ENCODE results near the gene HSD3B7.

The HSD3B7 gene

GRCh38 chr16:31003744-31004143 lies 18.7 kb downstream of the HSD3B7 start:
- no peaks in the 10 kb centered on the region for H3K27me3 ChIP-seq (ENCODE audit: insufficient read depth, poor library complexity, severe bottlenecking)

DNA sequence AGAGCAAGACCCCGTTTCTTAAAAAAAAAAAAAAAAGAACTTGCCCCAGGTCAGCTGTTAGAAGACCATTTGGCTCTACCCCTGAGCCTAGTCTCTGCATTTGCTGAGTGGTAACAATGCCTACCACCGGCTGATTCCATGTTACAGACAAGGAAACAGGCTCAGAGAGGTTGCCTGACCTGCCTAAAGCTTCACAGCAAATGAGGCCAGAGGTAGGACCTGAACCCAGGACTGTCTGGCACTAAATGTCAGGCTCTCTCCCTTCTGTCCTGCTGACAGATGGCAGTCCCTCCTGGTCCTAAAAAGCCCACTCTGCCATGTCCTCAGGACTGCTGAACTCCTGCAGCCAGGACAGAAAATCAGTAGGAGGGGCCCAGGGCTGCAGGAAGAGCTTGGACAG lies 19.7 kb downstream of the HSD3B7 start:
- DNase-seq (ENCODE audit: low spot score) = no peak
- H3K4me3 ChIP-seq (ENCODE audit: severe bottlenecking) = no peak overlapping the region
- H3K36me3 ChIP-seq (ENCODE audit: low read depth) = no peaks in the 10 kb centered on the region
- no peaks in the 10 kb centered on the region for H3K27me3 ChIP-seq (ENCODE audit: insufficient read depth, poor library complexity, severe bottlenecking)
- H3K27ac ChIP-seq (ENCODE audit: poor library complexity, severe bottlenecking) = no peak overlapping the region
- H3K4me1 ChIP-seq (ENCODE audit: insufficient read depth, poor library complexity, severe bottlenecking) = peaks cover 4% of the 10 kb centered on the region
- H3K9me3 ChIP-seq (ENCODE audit: severe bottlenecking) = no peaks in the 10 kb centered on the region
- no peak for ATAC-seq (ENCODE audit: low read depth)
- TF ChIP-seq, protein P1, sequence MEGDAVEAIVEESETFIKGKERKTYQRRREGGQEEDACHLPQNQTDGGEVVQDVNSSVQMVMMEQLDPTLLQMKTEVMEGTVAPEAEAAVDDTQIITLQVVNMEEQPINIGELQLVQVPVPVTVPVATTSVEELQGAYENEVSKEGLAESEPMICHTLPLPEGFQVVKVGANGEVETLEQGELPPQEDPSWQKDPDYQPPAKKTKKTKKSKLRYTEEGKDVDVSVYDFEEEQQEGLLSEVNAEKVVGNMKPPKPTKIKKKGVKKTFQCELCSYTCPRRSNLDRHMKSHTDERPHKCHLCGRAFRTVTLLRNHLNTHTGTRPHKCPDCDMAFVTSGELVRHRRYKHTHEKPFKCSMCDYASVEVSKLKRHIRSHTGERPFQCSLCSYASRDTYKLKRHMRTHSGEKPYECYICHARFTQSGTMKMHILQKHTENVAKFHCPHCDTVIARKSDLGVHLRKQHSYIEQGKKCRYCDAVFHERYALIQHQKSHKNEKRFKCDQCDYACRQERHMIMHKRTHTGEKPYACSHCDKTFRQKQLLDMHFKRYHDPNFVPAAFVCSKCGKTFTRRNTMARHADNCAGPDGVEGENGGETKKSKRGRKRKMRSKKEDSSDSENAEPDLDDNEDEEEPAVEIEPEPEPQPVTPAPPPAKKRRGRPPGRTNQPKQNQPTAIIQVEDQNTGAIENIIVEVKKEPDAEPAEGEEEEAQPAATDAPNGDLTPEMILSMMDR (IDR thresholded peaks at IDR 0.05; ENCODE audit: poor library complexity, severe bottlenecking) = no peak

More at GRCh38 chr16:31003744-31004143, 18.7 kb downstream of the HSD3B7 start:
- H3K4me3 ChIP-seq (ENCODE audit: severe bottlenecking) = no peak overlapping the region
- ATAC-seq (ENCODE audit: low read depth) (no peak), DNase-seq (ENCODE audit: low spot score) (no peak)
- H3K27ac ChIP-seq (ENCODE audit: poor library complexity, severe bottlenecking) = no peak overlapping the region
- TF ChIP-seq, protein P1 (IDR thresholded peaks at IDR 0.05; ENCODE audit: poor library complexity, severe bottlenecking) = no peak
- H3K4me1 ChIP-seq (ENCODE audit: insufficient read depth, poor library complexity, severe bottlenecking) = peaks cover 4% of the 10 kb centered on the region
- no peaks in the 10 kb centered on the region for H3K36me3 ChIP-seq (ENCODE audit: low read depth)
- H3K9me3 ChIP-seq (ENCODE audit: severe bottlenecking) = no peaks in the 10 kb centered on the region

DNA sequence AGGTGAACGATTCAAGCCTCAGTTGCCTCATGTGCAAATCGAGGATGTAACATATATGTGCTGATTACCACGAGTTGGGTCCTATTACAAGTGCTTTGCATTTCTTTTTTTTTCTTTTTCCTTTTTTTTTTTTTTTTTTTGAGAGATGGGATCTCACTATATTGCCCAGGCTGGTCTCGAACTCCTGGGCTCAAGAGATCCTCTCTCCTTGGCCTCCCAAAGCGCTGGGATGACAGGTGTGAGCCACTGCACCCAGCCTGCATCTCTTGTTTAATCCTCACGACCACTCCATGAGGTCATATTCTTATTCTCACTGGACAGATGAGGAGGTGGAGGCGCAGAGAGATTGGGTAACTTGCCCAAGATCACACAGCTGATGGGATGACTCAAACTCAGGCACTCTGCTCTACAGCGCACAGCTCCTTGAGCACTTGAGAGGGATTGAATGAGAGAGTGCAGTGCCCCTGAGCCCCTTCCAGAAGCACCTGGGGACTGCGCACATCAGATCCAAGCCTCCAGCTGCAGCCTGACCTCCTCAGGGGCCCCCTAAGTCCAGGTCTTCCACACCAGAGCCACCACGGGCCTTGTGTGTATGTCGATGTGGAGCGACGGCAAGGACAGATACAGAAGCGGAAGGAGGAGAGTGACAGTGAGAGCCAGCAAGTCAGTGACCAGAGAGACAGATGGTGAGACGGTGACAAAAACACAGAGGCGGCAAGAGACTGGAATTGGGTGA lies 20.5 kb downstream of the HSD3B7 start:
- H3K27ac ChIP-seq (ENCODE audit: poor library complexity, severe bottlenecking) = no peak overlapping the region
- H3K4me1 ChIP-seq (ENCODE audit: insufficient read depth, poor library complexity, severe bottlenecking) = peaks cover 4% of the 10 kb centered on the region
- ATAC-seq (ENCODE audit: low read depth) (no peak), DNase-seq (ENCODE audit: low spot score) (no peak)
- H3K4me3 ChIP-seq (ENCODE audit: severe bottlenecking) = no peak overlapping the region
- H3K27me3 ChIP-seq (ENCODE audit: insufficient read depth, poor library complexity, severe bottlenecking) = no peaks in the 10 kb centered on the region
- no peaks in the 10 kb centered on the region for H3K9me3 ChIP-seq (ENCODE audit: severe bottlenecking)
- H3K36me3 ChIP-seq (ENCODE audit: low read depth) = no peaks in the 10 kb centered on the region
- TF ChIP-seq, protein P1 (IDR thresholded peaks at IDR 0.05; ENCODE audit: poor library complexity, severe bottlenecking) = no peak

DNA sequence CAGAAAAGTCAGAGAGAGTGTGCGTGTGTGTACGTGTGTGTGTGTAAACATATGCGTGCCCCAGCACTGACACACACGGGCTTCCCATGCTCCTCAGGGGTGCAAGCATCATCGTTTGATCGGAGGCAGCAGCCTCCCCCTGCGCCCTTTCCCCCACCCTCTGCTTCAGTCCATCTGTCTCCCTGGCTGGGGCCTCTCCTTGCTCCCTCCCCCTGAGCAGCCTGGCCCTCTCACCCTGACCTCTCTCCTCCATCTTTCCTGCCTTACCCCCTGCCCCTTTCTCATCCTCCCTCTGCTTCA lies 21.0 kb downstream of the HSD3B7 start:
- ATAC-seq (ENCODE audit: low read depth) (no peak), DNase-seq (ENCODE audit: low spot score) (no peak)
- TF ChIP-seq, protein P1 (IDR thresholded peaks at IDR 0.05; ENCODE audit: poor library complexity, severe bottlenecking) = no peak
- no peak overlapping the region for H3K27ac ChIP-seq (ENCODE audit: poor library complexity, severe bottlenecking)
- no peaks in the 10 kb centered on the region for H3K9me3 ChIP-seq (ENCODE audit: severe bottlenecking)
- peaks cover 4% of the 10 kb centered on the region for H3K4me1 ChIP-seq (ENCODE audit: insufficient read depth, poor library complexity, severe bottlenecking)
- peaks cover 3% of the 10 kb centered on the region for H3K27me3 ChIP-seq (ENCODE audit: insufficient read depth, poor library complexity, severe bottlenecking)
- no peak overlapping the region for H3K4me3 ChIP-seq (ENCODE audit: severe bottlenecking)
- no peaks in the 10 kb centered on the region for H3K36me3 ChIP-seq (ENCODE audit: low read depth)

DNA sequence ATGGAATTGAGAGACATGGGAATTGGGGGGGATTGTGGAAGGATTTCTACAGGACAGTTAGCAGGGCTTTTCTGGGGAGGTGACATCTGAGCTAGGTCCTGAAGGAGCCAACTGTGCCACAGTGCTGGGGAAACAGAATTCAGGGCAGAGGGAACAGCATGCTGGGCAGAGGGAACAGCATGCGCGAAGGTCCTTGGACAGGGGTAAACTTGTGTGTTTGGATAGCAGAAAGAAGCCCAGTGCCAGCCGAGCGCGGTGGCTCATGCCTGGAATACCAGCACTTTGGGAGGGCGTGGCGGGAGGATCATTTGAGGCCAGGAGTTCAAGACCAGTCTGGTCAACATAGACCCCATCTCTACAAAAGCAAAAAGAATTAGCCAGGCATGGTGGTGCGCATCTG lies 21.6 kb downstream of the HSD3B7 start:
- peaks cover 7% of the 10 kb centered on the region for H3K27me3 ChIP-seq (ENCODE audit: insufficient read depth, poor library complexity, severe bottlenecking)
- peaks cover 4% of the 10 kb centered on the region for H3K4me1 ChIP-seq (ENCODE audit: insufficient read depth, poor library complexity, severe bottlenecking)
- no peak overlapping the region for H3K27ac ChIP-seq (ENCODE audit: poor library complexity, severe bottlenecking)
- DNase-seq (ENCODE audit: low spot score) = no peak
- H3K4me3 ChIP-seq (ENCODE audit: severe bottlenecking) = no peak overlapping the region
- TF ChIP-seq, protein P1 (IDR thresholded peaks at IDR 0.05; ENCODE audit: poor library complexity, severe bottlenecking) = no peak
- no peaks in the 10 kb centered on the region for H3K36me3 ChIP-seq (ENCODE audit: low read depth)
- H3K9me3 ChIP-seq (ENCODE audit: severe bottlenecking) = no peaks in the 10 kb centered on the region
- ATAC-seq (ENCODE audit: low read depth) = no peak
